HepG2 (cell line): ENCODE data around the gene MAPK1. TPM values are rescaled to one million over a fixed set of nuclear protein-coding genes. Genes with fewer than 3 reads are reported as not detected.
A peak's percentile ranks its signal among the peaks of the same experiment; 100 is the strongest.

Experiments
- AGO2 ChIP-seq: fragments of 200-400 bp; formaldehyde crosslinking; optimal IDR thresholded peaks from 2 replicates; pipeline ENCODE3; 2017; ENCODE audit warnings: mild to moderate bottlenecking, low read depth, low read length, moderate library complexity
- CCDC6 ChIP-seq: sonication (generic); formaldehyde crosslinking; IDR thresholded peaks from 2 replicates; pipeline ENCODE4 v1.8.1; 2022; ENCODE audit warnings: mild to moderate bottlenecking, missing genetic modification reagents, moderate library complexity
- CHD2 ChIP-seq: IDR thresholded peaks from 2 replicates; pipeline ENCODE4 v1.6.1; 2011; ENCODE audit warnings: low read depth, low read length, improper control_type of control experiment
- FOXA1 ChIP-seq, 2 experiments: fragments of 450-650 bp in 1 of 2; sonication (generic) in 1 of 2; formaldehyde crosslinking in 1 of 2; IDR thresholded peaks; 2 replicates each; pipeline versions ENCODE4 v1.4.0 to v1.6.1; 2016 to 2020; ENCODE audit warnings: missing genetic modification reagents in 1 of 2
- HMGXB4 ChIP-seq, 2 experiments: sonication (generic) in 1 of 2; formaldehyde crosslinking in 1 of 2; IDR thresholded peaks; 2 replicates each; pipeline versions ENCODE4 v1.4.0 to v1.6.1; 2018 to 2020; ENCODE audit warnings: missing genetic modification reagents in 2 of 2, borderline replicate concordance in 1 of 2, low read depth in 1 of 2, mild to moderate bottlenecking in 1 of 2, missing biosample characterization in 1 of 2
- HOXA7 ChIP-seq: sonication (generic); formaldehyde crosslinking; IDR thresholded peaks from 2 replicates; pipeline ENCODE4 v1.8.1; 2022; ENCODE audit warnings: mild to moderate bottlenecking, missing genetic modification reagents, moderate library complexity
- ISL2 ChIP-seq: sonication (generic); formaldehyde crosslinking; IDR thresholded peaks from 2 replicates; pipeline ENCODE4 v1.5.0; 2020; ENCODE audit warnings: missing genetic modification reagents
- KDM3A ChIP-seq: IDR thresholded peaks from 2 replicates; pipeline ENCODE4 v1.6.1; 2018; ENCODE audit warnings: low read depth, missing compliant biosample characterization
- PLRG1 ChIP-seq: fragments of 450-650 bp; conservative IDR thresholded peaks from 2 replicates; pipeline ENCODE4 v1.6.1; 2016
- STAG1 ChIP-seq: sonication (generic); formaldehyde crosslinking; IDR thresholded peaks from 2 replicates; pipeline ENCODE4 v1.4.0; 2020; ENCODE audit warnings: missing genetic modification reagents
- TSC22D2 ChIP-seq: sonication (generic); formaldehyde crosslinking; IDR thresholded peaks from 2 replicates; pipeline ENCODE4 v1.5.1; 2020; ENCODE audit warnings: missing genetic modification reagents, mild to moderate bottlenecking, borderline replicate concordance
- ZBTB21 ChIP-seq: sonication (generic); formaldehyde crosslinking; IDR thresholded peaks from 2 replicates; pipeline ENCODE4 v1.4.0; 2020; ENCODE audit warnings: missing genetic modification reagents
- ZMAT5 ChIP-seq: sonication (generic); formaldehyde crosslinking; IDR thresholded peaks from 2 replicates; pipeline ENCODE4 v1.5.0; 2020; ENCODE audit warnings: mild to moderate bottlenecking, low read depth, missing genetic modification reagents, borderline replicate concordance
- ZNF407 ChIP-seq: sonication (generic); formaldehyde crosslinking; IDR thresholded peaks from one replicate; pipeline ENCODE4 v1.5.1; 2020; ENCODE audit warnings: mild to moderate bottlenecking, missing genetic modification reagents; ENCODE audit errors: not compliant biosample characterization
- ZNF501 ChIP-seq: sonication (generic); formaldehyde crosslinking; IDR thresholded peaks from 2 replicates; pipeline ENCODE4 v1.5.1; 2020; ENCODE audit warnings: mild to moderate bottlenecking, moderate library complexity, missing genetic modification reagents
- ZNF772 ChIP-seq: sonication (generic); formaldehyde crosslinking; IDR thresholded peaks from 2 replicates; pipeline ENCODE4 v1.5.0; 2020; ENCODE audit warnings: mild to moderate bottlenecking, missing genetic modification reagents
- polyA plus RNA-seq, 8 experiments: library from polyadenylated mRNA; depleted of rRNA in 3 of 8; stranded (reverse) in 7 of 8; unstranded in 1 of 8; fragments of >200 nt; fragmentation: Illumina TruSeq in 4 of 8; extraction: Trizol in 4 of 8; gene quantifications; 2 replicates each; pipeline versions ENCODE4 v1.2.1 to v1.2.3, GENCODE V29; 2011 to 2016; ENCODE audit warnings: low read depth in 4 of 8, missing spikeins in 1 of 8, mixed read lengths in 1 of 8; ENCODE audit not compliant: insufficient read depth in 1 of 8
- total RNA-seq, 5 experiments: library from RNA; depleted of rRNA; stranded (reverse); fragments of >200 nt; fragmentation: Illumina TruSeq; extraction: Trizol; gene quantifications; 2 replicates each; pipeline ENCODE4 v1.2.3, GENCODE V29; 2016; ENCODE audit warnings: low read depth in 1 of 5

MAPK1 gene
- total and polyA plus RNA-seq, 2 of the 13 experiments (the other 11 are each of a cell fraction or from before 2014, with no cell fraction given), result 107 to 114 TPM

- TF ChIP-seq TSC22D2 (CRISPR knock-in tag), result no peak
- TF ChIP-seq HOXA7 (CRISPR knock-in tag), result no peak
- TF ChIP-seq FOXA1 (IDR thresholded peaks at IDR 0.05), result no peak
- peak; percentile 60 for TF ChIP-seq FOXA1 (CRISPR knock-in tag; IDR thresholded peaks at IDR 0.05)
- TF ChIP-seq PLRG1, result no peak
- TF ChIP-seq ISL2 (CRISPR knock-in tag), result peak; percentile 50
- TF ChIP-seq AGO2, result peak; percentile 32
- TF ChIP-seq CHD2, result no peak
- no peak for TF ChIP-seq ZBTB21 (CRISPR knock-in tag)
- peak; percentile 69 to 78; a peak in 3 of 4 replicates for TF ChIP-seq HMGXB4 (CRISPR knock-in tag; IDR thresholded peaks at IDR 0.05; ENCODE audit: borderline replicate concordance in 1 of 2, low read depth in 1 of 2)
- no peak for TF ChIP-seq ZMAT5 (CRISPR knock-in tag)
- no peak for TF ChIP-seq ZNF501 (CRISPR knock-in tag)
- TF ChIP-seq ZNF772 (CRISPR knock-in tag), result peak; percentile 80; the same call in 1 of the 2 replicates
- TF ChIP-seq STAG1, result no peak
- peak; percentile 68 for TF ChIP-seq ZNF407 (CRISPR knock-in tag)
- peak; percentile 92 for TF ChIP-seq CCDC6 (CRISPR knock-in tag)
- peak; percentile 72; the same call in 1 of the 2 replicates for TF ChIP-seq KDM3A (CRISPR knock-in tag)
Measured at GRCh38 chr22:21867528-21868266, at the start of gene MAPK1 (continued).
